LNCaP clone FGC (cell line): ENCODE data around the gene TMIGD3.

ENCODE experiments used
- DNase-seq: peaks from one replicate; pipeline ENCODE4 v3.0.0-alpha.2; 2011; ENCODE audit warnings: low read depth
- H3K4me3 ChIP-seq: 2 replicates; pipeline ENCODE4 v1.5.1; 2011; ENCODE audit warnings: mild to moderate bottlenecking, low read depth, low read length, control low read depth
- TF ChIP-seq, protein P1 (sequence below): IDR thresholded peaks from 2 replicates; pipeline ENCODE4 v1.5.1; 2012; ENCODE audit warnings: mild to moderate bottlenecking; ENCODE audit not compliant: control insufficient read depth, insufficient read depth; ENCODE audit errors: extremely low read depth

Gene TMIGD3

GRCh38 chr1:111540928-111541327, 37.5 kb upstream of the TMIGD3 start:
- H3K4me3 ChIP-seq: no peak overlapping the region
- TF ChIP-seq, protein P1, sequence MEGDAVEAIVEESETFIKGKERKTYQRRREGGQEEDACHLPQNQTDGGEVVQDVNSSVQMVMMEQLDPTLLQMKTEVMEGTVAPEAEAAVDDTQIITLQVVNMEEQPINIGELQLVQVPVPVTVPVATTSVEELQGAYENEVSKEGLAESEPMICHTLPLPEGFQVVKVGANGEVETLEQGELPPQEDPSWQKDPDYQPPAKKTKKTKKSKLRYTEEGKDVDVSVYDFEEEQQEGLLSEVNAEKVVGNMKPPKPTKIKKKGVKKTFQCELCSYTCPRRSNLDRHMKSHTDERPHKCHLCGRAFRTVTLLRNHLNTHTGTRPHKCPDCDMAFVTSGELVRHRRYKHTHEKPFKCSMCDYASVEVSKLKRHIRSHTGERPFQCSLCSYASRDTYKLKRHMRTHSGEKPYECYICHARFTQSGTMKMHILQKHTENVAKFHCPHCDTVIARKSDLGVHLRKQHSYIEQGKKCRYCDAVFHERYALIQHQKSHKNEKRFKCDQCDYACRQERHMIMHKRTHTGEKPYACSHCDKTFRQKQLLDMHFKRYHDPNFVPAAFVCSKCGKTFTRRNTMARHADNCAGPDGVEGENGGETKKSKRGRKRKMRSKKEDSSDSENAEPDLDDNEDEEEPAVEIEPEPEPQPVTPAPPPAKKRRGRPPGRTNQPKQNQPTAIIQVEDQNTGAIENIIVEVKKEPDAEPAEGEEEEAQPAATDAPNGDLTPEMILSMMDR: no peak
- DNase-seq: no peak

DNA sequence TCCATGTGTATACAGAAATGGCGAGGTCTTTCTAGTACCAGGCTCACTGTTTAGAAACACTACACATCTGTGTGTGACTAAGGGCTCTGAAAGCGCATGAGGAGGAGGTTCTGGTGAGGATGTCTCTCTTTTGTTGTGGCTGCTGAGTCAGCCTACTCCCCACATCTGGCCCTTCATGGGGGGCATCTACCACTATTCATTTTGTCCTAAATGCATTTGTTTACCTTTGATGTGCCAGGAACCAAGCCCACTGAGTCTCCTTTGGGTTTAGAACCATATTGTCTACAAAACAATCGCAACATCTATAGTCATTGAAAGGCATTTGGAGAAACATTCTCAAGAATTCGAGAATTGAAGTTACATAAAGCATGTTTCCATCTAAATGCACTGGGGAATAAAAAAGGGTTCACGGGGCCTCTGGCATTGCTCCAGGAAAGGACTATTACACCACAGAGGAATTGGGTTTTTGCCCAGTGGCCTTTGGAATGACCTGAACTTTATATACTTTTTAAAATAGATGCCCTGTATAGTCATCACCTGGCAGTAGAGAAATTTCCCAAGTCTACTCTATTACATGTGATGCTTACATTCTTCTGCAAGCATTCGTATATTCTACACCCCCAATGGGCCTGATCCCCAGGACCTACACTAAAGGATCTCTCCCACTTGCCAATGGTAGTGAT, 35.1 kb upstream of the TMIGD3 start:
- DNase-seq: no peak
- H3K4me3 ChIP-seq: no peak overlapping the region
- TF ChIP-seq, protein P1: no peak

- H3K4me3 ChIP-seq: no peak overlapping the region
- TF ChIP-seq, protein P1: no peak
- DNase-seq: no peak
These were observed 32.1 kb upstream of the TMIGD3 start for GRCh38 chr1:111535256-111536191.

DNA sequence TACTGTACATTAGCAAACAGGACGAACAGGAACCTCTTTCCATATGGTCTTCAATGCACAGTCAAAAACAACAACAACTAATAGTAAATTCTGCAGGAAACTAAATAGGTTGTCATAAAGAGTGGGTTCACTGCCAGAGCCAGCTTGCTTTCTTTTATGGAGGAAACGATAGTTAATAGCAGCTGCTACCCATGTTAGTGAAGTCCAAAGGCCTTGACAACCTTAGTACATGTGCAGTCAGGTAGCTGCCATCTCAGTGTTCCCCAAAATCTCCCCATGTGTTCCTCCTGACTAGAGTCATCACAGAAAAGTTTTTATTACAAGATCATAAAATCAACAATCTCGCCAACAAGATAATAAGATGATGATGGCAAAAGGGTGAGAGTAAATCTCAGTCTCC, 16.6 kb upstream of the TMIGD3 start:
- TF ChIP-seq, protein P1: no peak
- no peak overlapping the region for H3K4me3 ChIP-seq
- DNase-seq: no peak

DNA sequence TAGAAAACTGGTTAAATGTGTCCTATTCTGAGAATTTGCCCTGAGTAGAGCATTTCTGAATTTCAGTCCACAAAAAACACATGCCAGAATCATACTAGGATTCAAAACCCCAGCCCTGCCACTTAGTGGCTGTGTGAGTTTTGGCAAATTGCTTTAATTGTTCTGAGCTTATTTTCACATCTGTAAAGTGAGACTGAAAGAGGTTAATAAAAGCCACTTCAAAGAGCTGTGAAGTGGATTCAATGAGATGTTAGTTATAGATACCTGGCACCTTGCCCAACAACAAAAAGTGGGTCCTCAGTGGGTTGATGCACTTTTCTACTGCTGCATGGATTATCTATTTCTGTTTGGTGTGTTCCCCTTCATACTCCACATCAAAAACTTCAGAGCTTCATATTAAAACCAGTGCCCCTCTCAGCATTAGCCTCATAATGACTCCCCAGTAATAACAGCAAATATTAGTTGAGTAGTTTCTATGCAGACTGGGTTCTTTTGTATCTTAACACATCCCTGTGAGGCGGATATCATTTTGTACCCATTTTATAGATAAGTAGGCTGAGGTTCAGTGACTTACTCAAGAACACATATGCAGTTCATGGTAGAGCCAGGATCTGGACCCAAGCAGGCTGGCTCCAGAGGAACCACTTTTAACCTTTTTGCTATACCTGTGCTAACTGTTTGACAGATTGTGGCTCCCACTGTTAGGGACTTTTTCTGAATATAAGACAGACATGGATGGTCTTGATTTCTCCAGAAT, 14.2 kb upstream of the TMIGD3 start:
- no peak for DNase-seq
- H3K4me3 ChIP-seq: no peak overlapping the region
- TF ChIP-seq, protein P1: no peak

- TF ChIP-seq, protein P1: 0 out of 2 replicates have a peak, but pooled peaks have one; percentile 5
- DNase-seq: no peak
- H3K4me3 ChIP-seq: no peak overlapping the region
These were observed 12.6 kb upstream of the TMIGD3 start for GRCh38 chr1:111516005-111516535.
